Erythroblast (primary cell): Measurements from ENCODE around the gene ZBTB24.

Experiments
- DNase-seq, 2 experiments: peaks; one replicate each; lab custom pipeline; 2025; lab: John Stamatoyannopoulos, UW
- GATA1 ChIP-seq: IDR thresholded peaks from 2 replicates; pipeline ENCODE4 v1.6.1; 2011; ENCODE audit warnings: low read depth, mild to moderate bottlenecking, control low read depth, low read length, moderate library complexity
- POLR2A ChIP-seq: IDR thresholded peaks from 2 replicates; pipeline ENCODE4 v1.6.1; 2011; ENCODE audit warnings: mild to moderate bottlenecking, low read length

Gene ZBTB24

GRCh38 chr6:109454496-109455436 lies 28.3 kb downstream of the ZBTB24 start:
- DNase-seq = peak in 1 of 2 experiments; percentile 35
- no peak for TF ChIP-seq GATA1
- no peak for TF ChIP-seq POLR2A

DNA sequence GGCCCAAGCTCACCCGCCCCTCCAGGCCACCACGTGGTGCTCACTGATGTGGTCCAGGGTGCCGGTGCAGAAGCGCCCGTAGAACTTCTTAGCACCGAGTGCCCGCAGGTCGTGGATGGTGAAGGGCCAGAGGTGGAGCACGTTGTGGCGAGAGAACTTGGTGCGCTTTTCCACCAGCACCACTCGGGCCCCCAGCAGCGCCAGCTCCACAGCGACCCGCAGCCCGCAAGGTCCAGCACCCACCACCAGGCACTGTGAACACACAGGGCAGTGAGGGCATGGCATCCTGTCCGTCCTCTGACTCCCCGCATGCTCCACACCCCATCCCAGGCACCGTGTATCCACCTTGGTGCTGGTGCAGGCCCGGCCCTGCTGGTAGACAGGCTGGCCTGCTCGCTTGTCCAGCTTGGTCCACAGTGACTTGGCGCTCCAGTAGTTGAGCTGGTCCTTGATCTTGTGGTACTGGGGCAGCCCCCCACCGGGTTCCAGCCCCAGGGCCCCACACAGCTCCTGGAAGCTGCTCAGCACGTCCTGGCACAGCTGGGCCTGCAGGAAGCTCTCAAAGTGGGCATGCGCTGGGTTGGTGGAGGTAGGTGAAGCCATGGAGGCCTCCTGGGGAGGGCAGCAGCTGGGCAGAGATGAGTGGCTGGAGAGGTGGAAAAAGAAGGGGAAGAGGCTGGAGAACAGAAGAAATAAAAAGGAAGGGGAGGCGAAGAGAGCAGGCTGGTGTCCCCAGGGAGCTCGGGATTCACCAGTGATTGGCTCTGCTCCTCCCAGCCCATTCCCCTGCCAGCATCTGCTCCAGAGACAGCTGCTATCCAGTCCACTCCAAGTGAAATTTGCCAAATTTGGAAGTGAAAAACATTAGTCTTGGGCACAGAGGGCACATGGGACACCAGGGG lies 29.2 kb downstream of the ZBTB24 start:
- DNase-seq = no peak

DNA sequence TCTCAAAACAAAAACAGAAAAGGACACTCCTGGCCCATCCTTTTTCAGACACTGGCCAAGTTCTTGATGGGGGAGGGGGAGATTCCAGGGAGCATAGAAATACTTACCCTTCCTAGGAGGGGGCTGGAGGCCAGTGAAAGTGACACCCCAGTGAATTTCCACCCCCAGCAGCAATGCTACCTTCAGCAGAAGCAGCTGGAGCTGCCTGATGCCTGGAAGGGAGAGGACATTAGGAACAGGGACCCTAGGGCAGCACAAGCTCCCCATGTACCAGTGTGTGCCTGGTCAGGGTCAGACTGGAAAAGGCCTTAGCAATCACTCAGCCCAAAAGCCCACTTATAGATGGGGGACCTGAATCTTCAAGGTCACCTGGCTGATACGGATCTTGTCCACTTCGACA lies 29.9 kb downstream of the ZBTB24 start:
- no peak for TF ChIP-seq GATA1
- no peak for TF ChIP-seq POLR2A
- DNase-seq = no peak

More for the DNA sequence above, 29.2 kb downstream of the ZBTB24 start:
- no peak for TF ChIP-seq POLR2A
- TF ChIP-seq GATA1 = no peak

DNA sequence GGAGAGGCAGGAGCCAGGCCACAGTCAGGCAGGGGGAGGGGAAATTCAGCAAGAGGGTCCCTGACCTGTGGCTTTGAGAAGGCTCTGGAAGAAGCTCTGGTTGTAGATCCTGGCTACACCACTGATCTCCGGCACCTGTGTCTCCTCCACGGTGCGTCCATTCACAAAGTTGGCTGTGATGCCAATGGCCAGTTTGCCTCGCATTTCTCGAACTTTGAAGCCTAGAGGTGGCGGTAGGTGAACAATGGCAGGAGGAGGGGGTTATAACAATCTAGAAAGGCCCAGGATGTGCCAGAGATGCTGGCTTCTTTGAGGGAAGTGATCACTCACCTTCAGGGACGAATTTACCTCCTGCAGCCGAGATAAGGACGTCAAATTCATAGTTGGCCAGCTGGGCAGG lies 30.8 kb downstream of the ZBTB24 start:
- TF ChIP-seq POLR2A = no peak
- no peak for TF ChIP-seq GATA1

GRCh38 chr6:109451376-109451775 lies 31.6 kb downstream of the ZBTB24 start:
- no peak for DNase-seq
- TF ChIP-seq POLR2A = no peak

More for the DNA sequence above, 30.8 kb downstream of the ZBTB24 start:
- no peak for DNase-seq

GRCh38 chr6:109450801-109451200 lies 32.2 kb downstream of the ZBTB24 start:
- TF ChIP-seq POLR2A (no peak), GATA1 (no peak)

DNA sequence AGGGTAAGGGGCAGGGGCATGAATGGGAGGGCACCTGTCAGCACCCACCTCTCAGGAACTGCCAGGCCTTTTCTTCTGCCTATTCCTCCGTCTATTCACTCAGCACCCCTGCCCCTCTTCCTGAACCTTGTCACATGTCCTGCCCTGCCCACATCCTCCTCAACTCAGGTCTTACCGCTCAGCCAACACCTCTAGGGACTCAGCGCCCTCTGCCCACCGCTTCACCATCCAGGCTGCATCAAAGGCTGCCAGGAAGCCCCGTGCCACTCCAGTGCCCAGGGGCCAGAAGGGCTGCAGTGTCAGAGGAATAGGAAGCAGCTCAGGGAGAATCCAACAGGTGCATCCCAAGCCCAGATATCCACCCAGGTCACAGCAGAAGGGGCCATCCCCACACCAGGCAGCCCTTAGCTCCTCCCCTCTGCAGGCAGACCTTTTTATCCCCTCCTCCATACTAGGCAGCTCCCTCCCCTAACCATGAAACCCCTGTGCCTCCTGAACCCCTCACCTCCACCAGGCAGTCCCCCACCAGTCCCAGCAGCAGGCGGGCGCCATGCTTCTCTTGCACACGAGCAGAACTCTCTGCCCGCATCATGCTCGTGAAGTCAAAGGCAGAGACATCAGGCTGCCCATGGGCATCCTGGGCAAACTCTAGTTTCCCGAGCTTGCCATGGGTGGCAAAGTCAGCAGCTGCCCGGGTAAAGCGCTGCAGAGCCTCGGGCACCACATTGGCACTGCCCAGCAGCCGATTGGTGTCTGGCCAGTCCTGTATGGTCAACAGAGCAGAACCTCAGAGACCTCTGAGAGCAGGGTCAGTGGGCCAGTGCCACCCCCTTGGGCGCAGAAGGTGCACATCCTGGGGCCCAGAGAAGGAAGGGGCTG lies 33.0 kb downstream of the ZBTB24 start:
- DNase-seq = no peak

More at GRCh38 chr6:109450801-109451200, 32.2 kb downstream of the ZBTB24 start:
- DNase-seq = peak; percentile 12 to 28

GRCh38 chr6:109449064-109449794 lies 33.8 kb downstream of the ZBTB24 start:
- no peak for DNase-seq
- TF ChIP-seq POLR2A (no peak), GATA1 (no peak)

More for the DNA sequence above, 33.0 kb downstream of the ZBTB24 start:
- no peak for TF ChIP-seq GATA1
- TF ChIP-seq POLR2A = no peak

DNA sequence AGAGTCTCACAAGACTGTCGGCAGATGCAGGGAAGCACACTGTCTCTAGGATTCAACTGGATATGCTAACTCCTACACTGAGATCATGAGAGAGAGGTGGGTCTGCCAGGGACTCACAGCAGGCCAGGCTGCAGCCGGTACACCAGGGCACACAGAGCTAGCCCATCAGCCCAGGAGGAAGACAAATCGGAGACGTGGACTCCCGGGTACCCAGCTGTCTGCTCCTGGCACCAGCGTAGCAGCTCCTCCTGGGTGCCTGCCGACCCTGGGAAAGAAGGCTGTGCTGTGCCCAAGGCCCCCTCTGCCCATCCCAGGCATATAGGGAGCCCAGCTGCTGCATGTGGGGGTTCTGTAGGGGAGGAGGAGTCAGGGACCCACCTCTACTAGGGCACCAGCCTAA lies 34.4 kb downstream of the ZBTB24 start:
- TF ChIP-seq GATA1 (no peak), POLR2A (no peak)
- DNase-seq = no peak

DNA sequence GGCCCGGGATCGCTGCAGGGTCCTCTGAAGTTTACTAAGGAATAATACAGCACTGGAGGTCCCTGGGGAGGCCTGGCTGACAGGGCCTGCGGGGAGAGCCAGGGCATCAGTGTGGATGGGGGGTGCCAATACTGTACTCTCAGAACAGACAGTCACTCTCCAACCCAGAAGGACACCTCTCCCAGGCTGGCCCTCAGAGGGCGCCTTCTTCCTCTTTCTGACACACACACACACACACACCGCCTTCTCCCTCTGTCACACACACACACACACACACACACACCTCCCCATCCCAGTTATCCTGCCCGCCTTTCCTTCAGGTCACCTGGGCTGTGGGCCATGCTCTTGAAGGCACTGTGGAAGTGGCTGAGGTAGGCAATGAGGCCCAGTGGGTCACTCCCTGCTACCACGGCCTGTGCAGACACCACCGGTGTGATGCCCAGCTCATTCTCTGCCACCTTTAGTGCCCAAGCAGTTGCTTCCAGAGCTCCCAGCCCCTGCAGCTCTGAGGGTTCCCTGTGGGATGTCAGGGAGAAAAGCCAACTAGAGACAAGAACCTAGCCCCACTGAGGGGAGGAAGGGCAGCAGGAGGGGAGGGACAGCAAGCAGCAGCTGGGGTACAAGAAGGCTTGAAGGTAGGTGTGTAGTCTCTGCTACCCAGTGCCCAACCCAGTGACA lies 35.0 kb downstream of the ZBTB24 start:
- TF ChIP-seq GATA1 (no peak), POLR2A (peak; percentile 35)
- DNase-seq = no peak

DNA sequence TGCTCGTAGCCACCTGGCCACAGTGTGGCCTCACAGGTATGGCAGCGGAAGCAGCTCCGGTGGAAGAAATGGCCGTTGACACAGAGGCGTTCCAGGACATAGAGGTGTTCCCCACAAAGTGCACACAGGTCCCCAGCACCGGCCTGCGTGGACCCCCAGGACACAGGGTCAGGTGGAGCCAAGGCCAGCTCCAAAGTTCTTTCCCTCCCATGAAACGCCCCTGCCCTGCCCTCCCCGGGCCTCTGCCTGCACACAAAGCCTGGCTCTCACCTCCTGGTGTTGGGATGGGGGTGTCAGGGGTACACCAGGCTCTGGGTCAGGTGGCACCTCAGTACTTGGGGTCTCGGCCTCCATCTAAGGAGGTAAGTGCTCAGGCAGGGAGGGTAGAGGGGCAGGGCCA lies 35.9 kb downstream of the ZBTB24 start:
- TF ChIP-seq GATA1 (no peak), POLR2A (no peak)
- DNase-seq = no peak

- no peak for DNase-seq
- TF ChIP-seq POLR2A (no peak), GATA1 (no peak)
Measured at GRCh38 chr6:109446541-109446940, 36.5 kb downstream of the ZBTB24 start.
